Ishikawa (cell line): Measurements from ENCODE around the gene SHH.

Experiments used
- CEBPB ChIP-seq: IDR thresholded peaks from 2 replicates; pipeline ENCODE4 v1.6.1; 2012
- EGR1 ChIP-seq: IDR thresholded peaks from 2 replicates; pipeline ENCODE4 v1.6.1; 2012
- EP300 ChIP-seq: IDR thresholded peaks from 2 replicates; pipeline ENCODE4 v1.6.1; 2012; ENCODE audit warnings: borderline replicate concordance
- NFIC ChIP-seq: IDR thresholded peaks from 2 replicates; pipeline ENCODE4 v1.6.1; 2012
- RAD21 ChIP-seq: IDR thresholded peaks from 2 replicates; pipeline ENCODE4 v1.6.1; 2012; ENCODE audit warnings: low read depth
- TAF1 ChIP-seq: IDR thresholded peaks from 2 replicates; pipeline ENCODE4 v1.6.1; 2012; ENCODE audit warnings: low read depth, mild to moderate bottlenecking
- TEAD4 ChIP-seq: IDR thresholded peaks from 2 replicates; pipeline ENCODE4 v1.6.1; 2012
- YY1 ChIP-seq: IDR thresholded peaks from 2 replicates; pipeline ENCODE4 v1.6.1; 2012; ENCODE audit warnings: low read depth
- ZBTB7A ChIP-seq: IDR thresholded peaks from 2 replicates; pipeline ENCODE4 v1.6.1; 2012; ENCODE audit warnings: low read depth
- TF ChIP-seq, protein P1 (sequence below): IDR thresholded peaks from 2 replicates; pipeline ENCODE4 v1.6.1; 2012
- TF ChIP-seq, protein P2 (sequence below): IDR thresholded peaks from 2 replicates; pipeline ENCODE4 v1.6.1; 2012
- TF ChIP-seq, protein P3 (sequence below): IDR thresholded peaks from 2 replicates; pipeline ENCODE4 v1.6.1; 2012; ENCODE audit warnings: low read depth, mild to moderate bottlenecking

DNA sequence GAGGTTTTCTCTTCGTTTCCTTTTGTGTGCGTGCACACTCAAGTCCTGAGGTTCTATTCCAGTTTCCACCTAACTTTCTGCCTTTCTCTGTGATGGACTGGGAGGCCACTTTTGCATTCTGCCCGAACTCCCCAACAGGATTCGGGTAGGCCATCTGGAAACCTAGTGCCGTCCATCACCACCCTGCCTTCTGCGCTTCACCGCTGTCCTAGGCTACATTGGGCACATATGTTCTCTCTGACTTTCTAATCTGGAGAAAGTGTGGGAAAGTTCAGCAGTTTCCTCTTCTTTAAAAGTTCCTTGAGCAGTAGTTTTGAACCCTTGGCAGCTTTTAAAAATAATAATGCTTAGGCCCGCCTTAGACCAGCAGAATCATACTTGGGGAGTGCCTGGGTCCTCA is 46.8 kb downstream of the SHH start:
- TF ChIP-seq CEBPB (no peak), YY1 (no peak), NFIC (no peak), EP300 (no peak), EGR1 (no peak), TAF1 (no peak), TEAD4 (no peak), RAD21 (no peak), ZBTB7A (no peak)
- TF ChIP-seq, protein P1, sequence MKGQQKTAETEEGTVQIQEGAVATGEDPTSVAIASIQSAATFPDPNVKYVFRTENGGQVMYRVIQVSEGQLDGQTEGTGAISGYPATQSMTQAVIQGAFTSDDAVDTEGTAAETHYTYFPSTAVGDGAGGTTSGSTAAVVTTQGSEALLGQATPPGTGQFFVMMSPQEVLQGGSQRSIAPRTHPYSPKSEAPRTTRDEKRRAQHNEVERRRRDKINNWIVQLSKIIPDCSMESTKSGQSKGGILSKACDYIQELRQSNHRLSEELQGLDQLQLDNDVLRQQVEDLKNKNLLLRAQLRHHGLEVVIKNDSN, result no peak
- TF ChIP-seq, protein P2, sequence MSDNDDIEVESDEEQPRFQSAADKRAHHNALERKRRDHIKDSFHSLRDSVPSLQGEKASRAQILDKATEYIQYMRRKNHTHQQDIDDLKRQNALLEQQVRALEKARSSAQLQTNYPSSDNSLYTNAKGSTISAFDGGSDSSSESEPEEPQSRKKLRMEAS, result no peak
- TF ChIP-seq, protein P3, sequence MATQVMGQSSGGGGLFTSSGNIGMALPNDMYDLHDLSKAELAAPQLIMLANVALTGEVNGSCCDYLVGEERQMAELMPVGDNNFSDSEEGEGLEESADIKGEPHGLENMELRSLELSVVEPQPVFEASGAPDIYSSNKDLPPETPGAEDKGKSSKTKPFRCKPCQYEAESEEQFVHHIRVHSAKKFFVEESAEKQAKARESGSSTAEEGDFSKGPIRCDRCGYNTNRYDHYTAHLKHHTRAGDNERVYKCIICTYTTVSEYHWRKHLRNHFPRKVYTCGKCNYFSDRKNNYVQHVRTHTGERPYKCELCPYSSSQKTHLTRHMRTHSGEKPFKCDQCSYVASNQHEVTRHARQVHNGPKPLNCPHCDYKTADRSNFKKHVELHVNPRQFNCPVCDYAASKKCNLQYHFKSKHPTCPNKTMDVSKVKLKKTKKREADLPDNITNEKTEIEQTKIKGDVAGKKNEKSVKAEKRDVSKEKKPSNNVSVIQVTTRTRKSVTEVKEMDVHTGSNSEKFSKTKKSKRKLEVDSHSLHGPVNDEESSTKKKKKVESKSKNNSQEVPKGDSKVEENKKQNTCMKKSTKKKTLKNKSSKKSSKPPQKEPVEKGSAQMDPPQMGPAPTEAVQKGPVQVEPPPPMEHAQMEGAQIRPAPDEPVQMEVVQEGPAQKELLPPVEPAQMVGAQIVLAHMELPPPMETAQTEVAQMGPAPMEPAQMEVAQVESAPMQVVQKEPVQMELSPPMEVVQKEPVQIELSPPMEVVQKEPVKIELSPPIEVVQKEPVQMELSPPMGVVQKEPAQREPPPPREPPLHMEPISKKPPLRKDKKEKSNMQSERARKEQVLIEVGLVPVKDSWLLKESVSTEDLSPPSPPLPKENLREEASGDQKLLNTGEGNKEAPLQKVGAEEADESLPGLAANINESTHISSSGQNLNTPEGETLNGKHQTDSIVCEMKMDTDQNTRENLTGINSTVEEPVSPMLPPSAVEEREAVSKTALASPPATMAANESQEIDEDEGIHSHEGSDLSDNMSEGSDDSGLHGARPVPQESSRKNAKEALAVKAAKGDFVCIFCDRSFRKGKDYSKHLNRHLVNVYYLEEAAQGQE, result no peak
